Glutamatergic neuron (in vitro differentiated cells): Measurements from ENCODE around the gene PCDHGB6. TPM values are rescaled to one million over a fixed set of nuclear protein-coding genes. Genes with fewer than 3 reads are reported as not detected.
A peak's percentile ranks its signal among the peaks of the same experiment; 100 is the strongest.
"Not testable (repeated sequence)": the region's sequence is repeated elsewhere in the genome, so short reads cannot be mapped to it uniquely, and the experiment has no call there.

Experiments used
- DNase-seq: peaks from one replicate; pipeline ENCODE4 v3.0.0; 2022
- H3K27ac Mint-ChIP-seq: one replicate; pipeline ENCODE4 v1.8.0; 2020; ENCODE audit warnings: mild to moderate bottlenecking, mixed read lengths, inconsistent platforms; ENCODE audit not compliant: unreplicated experiment
- H3K27me3 Mint-ChIP-seq: one replicate; pipeline ENCODE4 v1.8.0; 2020; ENCODE audit warnings: mild to moderate bottlenecking, moderate library complexity, mixed read lengths, inconsistent platforms; ENCODE audit not compliant: unreplicated experiment
- H3K36me3 Mint-ChIP-seq: one replicate; pipeline ENCODE4 v1.8.0; 2020; ENCODE audit warnings: mild to moderate bottlenecking, mixed read lengths, inconsistent platforms; ENCODE audit not compliant: unreplicated experiment
- H3K4me1 Mint-ChIP-seq: one replicate; pipeline ENCODE4 v1.8.0; 2020; ENCODE audit warnings: mild to moderate bottlenecking, low read depth, mixed read lengths, inconsistent platforms; ENCODE audit not compliant: unreplicated experiment
- H3K4me3 Mint-ChIP-seq: one replicate; pipeline ENCODE4 v1.8.0; 2020; ENCODE audit warnings: mild to moderate bottlenecking, mixed read lengths, inconsistent platforms; ENCODE audit not compliant: unreplicated experiment
- H3K9me3 Mint-ChIP-seq: one replicate; pipeline ENCODE4 v1.8.0; 2020; ENCODE audit warnings: mild to moderate bottlenecking, moderate library complexity, mixed read lengths, inconsistent platforms; ENCODE audit not compliant: unreplicated experiment
- total RNA-seq: library from RNA; stranded (reverse); fragmentation: NEBNext Ultra II Directional; extraction: Animal tissue kit (Norgen Biotek cat#: 25700); gene quantifications from one replicate; pipeline ENCODE4 v1.2.1, GENCODE V29; 2021; ENCODE audit not compliant: unreplicated experiment
- TF ChIP-seq, protein P1 (sequence below): fragments of 200-600 bp; sonication (generic); IDR thresholded peaks from one replicate; pipeline ENCODE4 v1.5.0; 2021; ENCODE audit not compliant: partially characterized antibody, unreplicated experiment

The PCDHGB6 gene
- total RNA-seq, 1 donor from 2014 or later = 59.8 TPM

DNA sequence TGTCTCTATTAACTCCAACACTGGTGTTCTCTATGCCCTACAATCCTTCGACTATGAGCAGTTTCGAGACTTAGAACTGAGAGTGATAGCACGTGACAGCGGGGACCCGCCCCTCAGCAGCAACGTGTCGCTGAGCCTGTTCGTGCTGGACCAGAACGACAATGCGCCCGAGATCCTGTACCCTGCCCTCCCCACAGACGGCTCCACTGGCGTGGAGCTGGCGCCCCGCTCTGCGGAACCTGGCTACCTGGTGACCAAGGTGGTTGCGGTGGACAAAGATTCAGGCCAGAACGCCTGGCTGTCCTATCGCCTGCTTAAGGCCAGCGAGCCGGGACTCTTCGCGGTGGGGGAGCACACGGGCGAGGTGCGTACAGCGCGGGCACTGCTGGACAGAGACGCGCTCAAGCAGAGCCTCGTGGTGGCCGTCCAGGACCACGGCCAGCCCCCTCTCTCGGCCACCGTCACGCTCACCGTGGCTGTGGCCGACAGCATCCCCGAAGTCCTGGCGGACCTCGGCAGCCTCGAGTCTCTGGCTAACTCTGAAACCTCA lies 15.0 kb downstream of the PCDHGB6 start:
- Mint-ChIP-seq H3K4me1 (no peaks in the 10 kb centered on the region), H3K36me3 (peaks cover 88% of the 10 kb centered on the region), H3K27ac (peak overlapping the region; percentile 12), H3K4me3 (no peak overlapping the region), H3K27me3 (peaks cover 23% of the 10 kb centered on the region), H3K9me3 (peaks cover 57% of the 10 kb centered on the region)
- no peak for DNase-seq
- TF ChIP-seq, protein P1, sequence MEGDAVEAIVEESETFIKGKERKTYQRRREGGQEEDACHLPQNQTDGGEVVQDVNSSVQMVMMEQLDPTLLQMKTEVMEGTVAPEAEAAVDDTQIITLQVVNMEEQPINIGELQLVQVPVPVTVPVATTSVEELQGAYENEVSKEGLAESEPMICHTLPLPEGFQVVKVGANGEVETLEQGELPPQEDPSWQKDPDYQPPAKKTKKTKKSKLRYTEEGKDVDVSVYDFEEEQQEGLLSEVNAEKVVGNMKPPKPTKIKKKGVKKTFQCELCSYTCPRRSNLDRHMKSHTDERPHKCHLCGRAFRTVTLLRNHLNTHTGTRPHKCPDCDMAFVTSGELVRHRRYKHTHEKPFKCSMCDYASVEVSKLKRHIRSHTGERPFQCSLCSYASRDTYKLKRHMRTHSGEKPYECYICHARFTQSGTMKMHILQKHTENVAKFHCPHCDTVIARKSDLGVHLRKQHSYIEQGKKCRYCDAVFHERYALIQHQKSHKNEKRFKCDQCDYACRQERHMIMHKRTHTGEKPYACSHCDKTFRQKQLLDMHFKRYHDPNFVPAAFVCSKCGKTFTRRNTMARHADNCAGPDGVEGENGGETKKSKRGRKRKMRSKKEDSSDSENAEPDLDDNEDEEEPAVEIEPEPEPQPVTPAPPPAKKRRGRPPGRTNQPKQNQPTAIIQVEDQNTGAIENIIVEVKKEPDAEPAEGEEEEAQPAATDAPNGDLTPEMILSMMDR = no peak

DNA sequence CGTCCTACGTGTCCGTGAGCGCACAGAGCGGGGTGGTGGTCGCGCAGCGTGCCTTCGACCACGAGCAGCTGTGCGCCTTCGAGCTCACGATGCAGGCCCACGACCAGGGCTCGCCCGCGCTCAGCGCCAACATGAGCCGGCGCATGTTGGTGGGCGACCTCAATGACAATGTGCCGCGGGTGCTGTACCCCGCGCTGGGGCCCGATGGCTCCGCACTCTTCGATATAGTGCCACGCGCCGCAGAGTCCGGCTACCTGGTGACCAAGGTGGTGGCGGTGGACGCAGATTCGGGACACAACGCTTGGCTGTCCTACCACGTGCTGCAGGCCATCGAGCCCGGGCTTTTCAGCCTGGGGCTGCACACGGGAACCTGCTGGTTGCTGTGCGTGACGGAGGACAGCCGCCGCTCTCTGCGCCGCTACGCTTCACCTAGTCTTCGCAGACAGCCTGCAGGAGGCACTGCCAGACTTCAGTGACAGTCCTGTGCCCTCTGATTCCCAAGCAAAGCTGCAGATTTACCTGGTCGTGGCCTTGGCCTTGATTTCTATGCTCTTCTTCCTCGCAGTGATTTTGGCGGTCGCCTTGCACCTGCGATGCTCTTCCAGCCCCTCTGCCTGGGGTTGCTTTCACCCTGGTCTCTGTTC lies 20.1 kb downstream of the PCDHGB6 start:
- Mint-ChIP-seq H3K4me1 (no peaks in the 10 kb centered on the region), H3K36me3 (peaks cover 83% of the 10 kb centered on the region), H3K9me3 (peaks cover 47% of the 10 kb centered on the region), H3K27ac (no peak overlapping the region), H3K4me3 (peak overlapping the region; percentile 20), H3K27me3 (peaks cover 12% of the 10 kb centered on the region)
- TF ChIP-seq, protein P1 = no peak
- no peak for DNase-seq

DNA sequence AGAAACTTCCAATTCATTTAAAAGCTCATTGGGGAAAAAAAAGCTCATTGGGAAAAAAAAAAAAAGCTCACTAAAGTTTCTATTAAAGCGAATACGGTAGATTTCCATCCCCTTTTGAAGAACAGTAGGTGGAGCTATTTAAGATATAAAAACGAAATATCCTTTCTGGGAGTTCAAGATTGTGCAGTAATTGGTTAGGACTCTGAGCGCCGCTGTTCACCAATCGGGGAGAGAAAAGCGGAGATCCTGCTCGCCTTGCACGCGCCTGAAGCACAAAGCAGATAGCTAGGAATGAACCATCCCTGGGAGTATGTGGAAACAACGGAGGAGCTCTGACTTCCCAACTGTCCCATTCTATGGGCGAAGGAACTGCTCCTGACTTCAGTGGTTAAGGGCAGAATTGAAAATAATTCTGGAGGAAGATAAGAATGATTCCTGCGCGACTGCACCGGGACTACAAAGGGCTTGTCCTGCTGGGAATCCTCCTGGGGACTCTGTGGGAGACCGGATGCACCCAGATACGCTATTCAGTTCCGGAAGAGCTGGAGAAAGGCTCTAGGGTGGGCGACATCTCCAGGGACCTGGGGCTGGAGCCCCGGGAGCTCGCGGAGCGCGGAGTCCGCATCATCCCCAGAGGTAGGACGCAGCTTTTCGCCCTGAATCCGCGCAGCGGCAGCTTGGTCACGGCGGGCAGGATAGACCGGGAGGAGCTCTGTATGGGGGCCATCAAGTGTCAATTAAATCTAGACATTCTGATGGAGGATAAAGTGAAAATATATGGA lies 22.7 kb downstream of the PCDHGB6 start, which contains the start of gene PCDHGA12:
TSS of gene PCDHGA12 (plus strand) at position 176 of the 782 bp plus-strand sequence. CDS start at position 429, 253 bp downstream.
- Mint-ChIP-seq H3K4me3 (no peak within 1 kb of the TSS), H3K4me1 (no peaks in the 10 kb centered on the region), H3K9me3 (peaks cover 45% of the 10 kb centered on the region), H3K27me3 (peaks cover 14% of the 10 kb centered on the region), H3K27ac (no peak within 1 kb of the TSS), H3K36me3 (peaks cover 74% of the 10 kb centered on the region)
- TF ChIP-seq, protein P1 = no peak
- DNase-seq = no peak

DNA sequence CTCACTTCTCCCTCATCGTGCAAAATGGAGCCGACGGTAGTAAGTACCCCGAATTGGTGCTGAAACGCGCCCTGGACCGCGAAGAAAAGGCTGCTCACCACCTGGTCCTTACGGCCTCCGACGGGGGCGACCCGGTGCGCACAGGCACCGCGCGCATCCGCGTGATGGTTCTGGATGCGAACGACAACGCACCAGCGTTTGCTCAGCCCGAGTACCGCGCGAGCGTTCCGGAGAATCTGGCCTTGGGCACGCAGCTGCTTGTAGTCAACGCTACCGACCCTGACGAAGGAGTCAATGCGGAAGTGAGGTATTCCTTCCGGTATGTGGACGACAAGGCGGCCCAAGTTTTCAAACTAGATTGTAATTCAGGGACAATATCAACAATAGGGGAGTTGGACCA lies 23.5 kb downstream of the PCDHGB6 start:
- peaks cover 71% of the 10 kb centered on the region for H3K36me3 Mint-ChIP-seq
- H3K4me1 Mint-ChIP-seq = no peaks in the 10 kb centered on the region
- H3K27me3 Mint-ChIP-seq = peaks cover 14% of the 10 kb centered on the region
- H3K9me3 Mint-ChIP-seq = peaks cover 45% of the 10 kb centered on the region
- no peak overlapping the region for H3K27ac Mint-ChIP-seq
- no peak for DNase-seq
- TF ChIP-seq, protein P1 = no peak
- no peak overlapping the region for H3K4me3 Mint-ChIP-seq

DNA sequence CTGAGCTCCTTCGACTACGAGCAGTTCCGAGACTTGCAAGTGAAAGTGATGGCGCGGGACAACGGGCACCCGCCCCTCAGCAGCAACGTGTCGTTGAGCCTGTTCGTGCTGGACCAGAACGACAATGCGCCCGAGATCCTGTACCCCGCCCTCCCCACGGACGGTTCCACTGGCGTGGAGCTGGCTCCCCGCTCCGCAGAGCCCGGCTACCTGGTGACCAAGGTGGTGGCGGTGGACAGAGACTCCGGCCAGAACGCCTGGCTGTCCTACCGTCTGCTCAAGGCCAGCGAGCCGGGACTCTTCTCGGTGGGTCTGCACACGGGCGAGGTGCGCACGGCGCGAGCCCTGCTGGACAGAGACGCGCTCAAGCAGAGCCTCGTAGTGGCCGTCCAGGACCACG lies 24.5 kb downstream of the PCDHGB6 start:
- not testable (repeated sequence) for H3K4me1 Mint-ChIP-seq, H3K27ac Mint-ChIP-seq, DNase-seq, H3K4me3 Mint-ChIP-seq
- Mint-ChIP-seq H3K27me3 (peaks cover 14% of the 10 kb centered on the region), H3K36me3 (peaks cover 67% of the 10 kb centered on the region), H3K9me3 (peaks cover 37% of the 10 kb centered on the region)

DNA sequence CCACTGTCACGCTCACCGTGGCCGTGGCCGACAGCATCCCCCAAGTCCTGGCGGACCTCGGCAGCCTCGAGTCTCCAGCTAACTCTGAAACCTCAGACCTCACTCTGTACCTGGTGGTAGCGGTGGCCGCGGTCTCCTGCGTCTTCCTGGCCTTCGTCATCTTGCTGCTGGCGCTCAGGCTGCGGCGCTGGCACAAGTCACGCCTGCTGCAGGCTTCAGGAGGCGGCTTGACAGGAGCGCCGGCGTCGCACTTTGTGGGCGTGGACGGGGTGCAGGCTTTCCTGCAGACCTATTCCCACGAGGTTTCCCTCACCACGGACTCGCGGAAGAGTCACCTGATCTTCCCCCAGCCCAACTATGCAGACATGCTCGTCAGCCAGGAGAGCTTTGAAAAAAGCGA lies 24.9 kb downstream of the PCDHGB6 start:
- H3K4me1 Mint-ChIP-seq, DNase-seq, H3K4me3 Mint-ChIP-seq: not testable (repeated sequence)
- Mint-ChIP-seq H3K27ac (peak overlapping the region; percentile 28), H3K36me3 (peaks cover 63% of the 10 kb centered on the region), H3K9me3 (peaks cover 37% of the 10 kb centered on the region), H3K27me3 (peaks cover 14% of the 10 kb centered on the region)
